DOHH2 (cell line): ENCODE data around the gene CEP76.

ENCODE experiments used
- H3F3A ChIP-seq: fragments of 200-600 bp; sonication (generic), shearing (Covaris generic); 2 replicates; pipeline ENCODE4 v1.6.0; 2016; ENCODE audit warnings: antibody characterized with exemption, mild to moderate bottlenecking; ENCODE audit not compliant: control insufficient read depth, insufficient read depth
- H3K27ac ChIP-seq: fragments of 200-600 bp; sonication (generic); 2 replicates; pipeline ENCODE4 v1.5.1; 2014; ENCODE audit warnings: low read depth, mild to moderate bottlenecking, low read length, moderate library complexity
- H3K27me3 ChIP-seq: fragments of 200-600 bp; sonication (generic); 2 replicates; pipeline ENCODE4 v1.6.1; 2014; ENCODE audit warnings: mild to moderate bottlenecking, low read length, mixed read lengths; ENCODE audit not compliant: control insufficient read depth
- H3K36me3 ChIP-seq: fragments of 200-600 bp; sonication (generic); 2 replicates; pipeline ENCODE4 v1.6.1; 2014; ENCODE audit warnings: mild to moderate bottlenecking, low read length, moderate library complexity, mixed read lengths; ENCODE audit not compliant: control insufficient read depth
- H3K4me1 ChIP-seq: fragments of 200-600 bp; sonication (generic); 2 replicates; pipeline ENCODE4 v1.6.1; 2014; ENCODE audit warnings: mild to moderate bottlenecking, low read length, mixed read lengths; ENCODE audit not compliant: control insufficient read depth
- H3K4me2 ChIP-seq: fragments of 200-600 bp; sonication (generic); 2 replicates; pipeline ENCODE4 v1.6.0; 2014; ENCODE audit warnings: mild to moderate bottlenecking, low read length, moderate library complexity
- H3K4me3 ChIP-seq: fragments of 200-600 bp; sonication (generic); 2 replicates; pipeline ENCODE4 v1.5.1; 2014; ENCODE audit warnings: mild to moderate bottlenecking, low read length, mixed read lengths
- H3K79me2 ChIP-seq: fragments of 200-600 bp; sonication (generic); 2 replicates; pipeline ENCODE4 v1.6.1; 2014; ENCODE audit warnings: mild to moderate bottlenecking, low read length, mixed read lengths; ENCODE audit not compliant: control insufficient read depth
- H3K9me2 ChIP-seq: fragments of 200-600 bp; sonication (generic); replicated peaks from 2 replicates; pipeline ENCODE4 v1.6.1; 2014; ENCODE audit warnings: mild to moderate bottlenecking, low read length, mixed read lengths; ENCODE audit not compliant: control insufficient read depth
- H3K9me3 ChIP-seq: fragments of 200-600 bp; sonication (generic); 2 replicates; pipeline ENCODE4 v1.6.1; 2014; ENCODE audit warnings: antibody characterized with exemption, low read length, mixed read lengths; ENCODE audit not compliant: control insufficient read depth, insufficient read depth
- H4K20me1 ChIP-seq: fragments of 200-600 bp; sonication (generic); 2 replicates; pipeline ENCODE4 v1.6.0; 2014; ENCODE audit warnings: low read depth, mild to moderate bottlenecking, antibody characterized with exemption, low read length, moderate library complexity; ENCODE audit not compliant: control insufficient read depth, insufficient read depth
- CTCF ChIP-seq: fragments of 200-600 bp; sonication (generic); IDR thresholded peaks from one replicate; pipeline ENCODE4 v1.5.1; 2014; ENCODE audit warnings: antibody characterized with exemption, mild to moderate bottlenecking, low read depth, low read length; ENCODE audit not compliant: poor library complexity, severe bottlenecking
- EZH2phosphoT487 ChIP-seq: fragments of 200-600 bp; sonication (generic); IDR thresholded peaks from 2 replicates; pipeline ENCODE4 v1.6.1; 2017; ENCODE audit warnings: borderline replicate concordance, mild to moderate bottlenecking, antibody characterized with exemption, low read length, moderate library complexity, mixed read lengths

The CEP76 gene

DNA sequence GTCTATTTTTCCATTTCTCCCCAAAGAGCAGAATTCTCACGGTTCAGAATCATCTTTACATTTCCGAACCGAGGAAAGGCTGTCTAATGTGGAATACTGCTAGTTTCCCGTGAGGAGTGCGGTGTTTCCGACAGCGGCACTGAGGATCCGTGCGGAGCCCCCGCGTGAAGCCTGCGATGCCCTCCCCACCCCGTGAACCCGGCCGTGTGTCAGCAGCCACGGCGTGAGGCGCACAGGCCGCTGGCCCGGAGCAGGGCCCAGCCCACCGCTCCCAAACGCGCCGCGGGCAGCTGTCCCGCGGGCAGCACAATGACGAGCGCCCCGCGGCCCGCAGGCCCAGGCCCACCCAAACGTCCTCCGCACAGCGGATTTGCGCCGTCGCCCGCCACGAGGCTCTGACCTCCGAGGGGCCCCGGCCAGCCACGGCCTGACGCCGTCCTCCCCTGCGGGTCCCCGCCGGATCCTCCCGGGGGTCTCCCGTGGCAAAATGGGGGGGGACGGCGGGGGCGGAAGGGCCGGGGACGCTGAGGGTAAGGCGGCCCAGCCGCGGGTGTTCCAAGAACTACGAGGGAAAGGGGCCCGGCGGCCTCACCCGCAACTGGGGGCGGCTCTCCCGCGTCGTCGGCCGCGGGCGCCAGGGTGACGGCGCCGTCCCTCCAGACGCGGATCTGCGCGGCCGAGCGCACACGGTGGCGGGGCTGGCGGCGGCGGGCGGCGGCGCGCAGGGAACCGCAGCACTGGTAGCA lies 45.4 kb downstream of the CEP76 start:
- TF ChIP-seq CTCF (no peak), EZH2phosphoT487 (no peak; the same call in none of the 2 replicates)
- Histone ChIP-seq H4K20me1 (peaks cover 3% of the 10 kb centered on the region; the same call in 1 of the 2 replicates), H3K27me3 (peaks cover 41% of the 10 kb centered on the region)

DNA sequence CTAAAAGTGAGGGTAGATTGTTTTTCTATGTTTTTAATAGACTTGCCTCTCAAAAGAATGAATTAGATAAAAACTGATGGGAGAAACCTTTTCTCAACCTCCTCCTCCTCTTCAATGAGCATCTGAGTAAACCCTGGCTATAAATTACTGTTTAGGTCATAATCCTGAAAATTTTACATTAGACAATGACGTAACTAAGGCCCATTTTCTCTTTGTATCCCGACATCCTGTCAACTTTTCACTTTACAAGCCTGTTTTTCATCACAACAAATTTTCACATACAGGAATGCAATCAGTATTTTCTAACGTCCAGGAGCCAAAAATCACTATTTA lies 46.0 kb downstream of the CEP76 start:
- Histone ChIP-seq H3K79me2 (no peaks in the 10 kb centered on the region), H3K4me3 (peak overlapping the region; percentile 68), H3K9me3 (no peaks in the 10 kb centered on the region), H3K4me2 (peak overlapping the region; percentile 53), H3K4me1 (no peaks in the 10 kb centered on the region; the same call in none of the 2 replicates), H3K36me3 (no peaks in the 10 kb centered on the region), H3F3A (peaks cover 10% of the 10 kb centered on the region; the same call in 1 of the 2 replicates), H3K27me3 (peaks cover 46% of the 10 kb centered on the region), H4K20me1 (peaks cover 3% of the 10 kb centered on the region; the same call in 1 of the 2 replicates), H3K9me2 (no peaks in the 10 kb centered on the region), H3K27ac (no peak overlapping the region)
- TF ChIP-seq EZH2phosphoT487, result no peak; the same call in 1 of the 2 replicates
- no peak for TF ChIP-seq CTCF

More for the DNA sequence above, 45.4 kb downstream of the CEP76 start:
- Histone ChIP-seq H3K9me3 (no peaks in the 10 kb centered on the region), H3K4me2 (peak overlapping the region; percentile 53), H3K79me2 (no peaks in the 10 kb centered on the region), H3F3A (peaks cover 10% of the 10 kb centered on the region; the same call in 1 of the 2 replicates), H3K4me3 (peak overlapping the region; percentile 68), H3K36me3 (no peaks in the 10 kb centered on the region), H3K27ac (no peak overlapping the region), H3K4me1 (no peaks in the 10 kb centered on the region; the same call in none of the 2 replicates), H3K9me2 (no peaks in the 10 kb centered on the region)

DNA sequence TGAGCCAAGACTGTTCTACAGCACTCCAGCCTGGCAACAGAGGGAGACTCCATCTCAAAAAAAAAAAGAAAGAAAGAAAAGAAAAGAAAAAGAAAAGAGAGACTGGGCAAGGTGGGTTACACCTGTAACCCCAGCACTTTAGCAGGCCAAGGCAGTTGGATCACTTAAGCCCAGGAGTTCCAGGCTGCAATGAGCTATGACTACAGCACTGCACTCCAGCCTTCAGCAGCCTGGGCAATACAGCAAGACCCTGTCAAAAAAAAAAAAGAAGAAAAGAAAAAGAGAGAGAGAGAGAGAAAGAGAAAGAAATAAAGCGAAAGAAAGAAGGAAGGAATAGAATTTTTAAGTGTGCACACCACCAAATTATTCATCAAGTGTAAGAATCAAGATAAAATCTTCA lies 47.6 kb downstream of the CEP76 start:
- Histone ChIP-seq H3K4me3 (no peak overlapping the region), H3K27ac (no peak overlapping the region), H3F3A (peaks cover 10% of the 10 kb centered on the region; the same call in 1 of the 2 replicates), H3K79me2 (no peaks in the 10 kb centered on the region), H3K36me3 (no peaks in the 10 kb centered on the region), H3K4me2 (no peak overlapping the region), H3K27me3 (peaks cover 46% of the 10 kb centered on the region), H3K4me1 (no peaks in the 10 kb centered on the region; the same call in none of the 2 replicates), H3K9me2 (no peaks in the 10 kb centered on the region), H3K9me3 (no peaks in the 10 kb centered on the region), H4K20me1 (peaks cover 3% of the 10 kb centered on the region; the same call in 1 of the 2 replicates)
- TF ChIP-seq EZH2phosphoT487 (no peak), CTCF (no peak)
